Measurements from ENCODE around the gene RALGDS.
"Not testable (repeated sequence)": the region's sequence is repeated elsewhere in the genome, so short reads cannot be mapped to it uniquely, and the experiment has no call there.

RALGDS gene

DNA sequence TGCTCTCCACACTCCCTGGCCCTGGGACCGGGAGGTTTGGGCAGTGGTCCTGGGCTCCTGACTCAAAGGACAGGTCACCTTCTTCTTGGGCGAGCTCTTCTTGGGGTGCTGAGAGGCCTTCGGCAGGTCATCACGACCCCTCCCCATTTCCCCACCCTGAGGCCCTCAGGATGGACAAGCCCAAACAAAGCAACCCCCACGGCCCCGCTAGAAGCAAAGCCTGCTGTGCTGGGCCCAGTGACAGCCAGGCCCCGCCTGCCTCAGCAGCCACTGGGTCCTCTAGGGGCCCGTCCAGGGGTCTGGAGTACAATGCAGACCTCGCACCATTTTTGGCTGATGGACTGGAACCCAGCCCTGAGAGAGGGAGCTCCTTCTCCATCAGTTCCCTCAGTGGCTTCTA, 37.4 kb downstream of the RALGDS start:
- DNase-seq, result not testable (repeated sequence)

- DNase-seq, result not testable (repeated sequence)
These were observed 38.9 kb downstream of the RALGDS start for GRCh38 chr9:133081957-133082644.

- not testable (repeated sequence) for DNase-seq
These were observed 40.0 kb downstream of the RALGDS start for GRCh38 chr9:133080786-133081779.

DNA sequence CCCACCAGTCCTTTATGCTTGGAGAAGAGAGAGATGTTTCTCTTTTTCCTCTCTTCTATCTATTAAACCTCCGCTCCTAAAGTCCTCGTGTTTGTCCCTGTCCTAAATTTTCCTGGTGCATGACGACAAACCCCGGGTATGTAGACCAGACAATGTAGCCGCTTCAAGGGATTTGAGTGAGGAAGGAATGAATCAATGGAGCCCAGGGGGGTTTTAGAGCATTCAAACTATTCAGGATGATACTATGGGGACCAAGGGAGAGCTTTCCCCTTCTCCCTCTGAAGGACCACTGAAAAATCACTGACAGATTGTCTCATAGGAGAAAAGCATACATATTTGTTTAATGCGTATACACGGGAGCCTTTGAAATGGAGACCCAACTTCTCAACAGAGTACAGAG, 40.9 kb downstream of the RALGDS start:
- DNase-seq, result no peak

DNA sequence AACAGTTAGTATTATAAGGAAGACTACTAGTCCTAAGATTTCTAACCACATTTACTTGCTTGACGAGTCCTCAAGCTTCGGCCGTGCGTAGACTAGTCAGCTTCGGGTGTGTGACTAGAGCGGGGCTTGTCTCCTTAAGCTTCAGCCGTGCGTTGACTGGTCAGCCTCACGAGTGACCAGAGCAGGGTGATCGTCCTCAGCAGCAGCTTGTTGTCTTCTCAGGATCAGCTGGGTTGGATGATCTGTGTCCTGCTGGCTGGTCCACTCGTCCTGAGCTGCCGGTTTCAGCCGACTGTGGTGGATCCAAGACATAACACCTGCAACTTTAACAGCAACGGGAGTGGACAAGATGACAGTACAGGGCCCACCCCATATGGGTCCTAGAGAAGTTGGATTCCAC, 42.6 kb downstream of the RALGDS start:
- no peak for DNase-seq

GRCh38 chr9:133076691-133077090, 44.3 kb downstream of the RALGDS start:
- no peak for DNase-seq

DNA sequence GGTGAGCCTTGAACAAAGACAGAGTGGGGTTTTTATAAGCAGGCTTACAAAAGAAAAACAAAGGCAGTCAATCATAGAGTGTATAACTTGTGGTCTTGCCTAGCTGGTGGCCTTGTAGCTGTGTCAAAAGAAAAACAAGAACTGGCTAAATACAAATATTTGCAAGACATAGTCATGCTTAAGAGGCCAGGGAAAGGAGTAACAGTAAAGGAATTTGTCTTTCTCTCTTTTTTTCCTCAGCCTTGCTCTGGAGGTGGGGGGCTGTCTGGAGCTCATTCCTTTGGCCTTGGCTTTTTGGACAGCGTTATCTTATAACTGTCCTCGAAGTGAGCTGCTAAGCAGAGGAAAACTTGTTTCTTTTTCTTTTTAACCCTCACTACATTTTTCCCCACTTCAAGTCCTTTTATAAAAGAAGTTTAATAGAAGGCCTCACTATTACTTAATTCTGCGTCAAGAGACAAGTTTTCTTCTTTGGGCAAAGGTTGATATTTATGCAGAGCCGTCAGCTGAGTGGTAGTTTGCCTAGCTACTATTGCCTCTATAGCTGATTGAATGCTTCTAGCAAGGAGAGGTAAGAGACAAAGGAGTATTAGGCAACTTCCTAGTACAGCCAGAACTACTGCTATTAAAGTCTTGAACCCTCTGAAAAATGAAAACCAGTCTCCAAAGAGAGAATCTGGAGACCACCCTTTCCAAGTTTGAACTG, 45.0 kb downstream of the RALGDS start:
- no peak for DNase-seq

- DNase-seq, result no peak
These were observed 46.9 kb downstream of the RALGDS start for GRCh38 chr9:133074111-133074651.

DNA sequence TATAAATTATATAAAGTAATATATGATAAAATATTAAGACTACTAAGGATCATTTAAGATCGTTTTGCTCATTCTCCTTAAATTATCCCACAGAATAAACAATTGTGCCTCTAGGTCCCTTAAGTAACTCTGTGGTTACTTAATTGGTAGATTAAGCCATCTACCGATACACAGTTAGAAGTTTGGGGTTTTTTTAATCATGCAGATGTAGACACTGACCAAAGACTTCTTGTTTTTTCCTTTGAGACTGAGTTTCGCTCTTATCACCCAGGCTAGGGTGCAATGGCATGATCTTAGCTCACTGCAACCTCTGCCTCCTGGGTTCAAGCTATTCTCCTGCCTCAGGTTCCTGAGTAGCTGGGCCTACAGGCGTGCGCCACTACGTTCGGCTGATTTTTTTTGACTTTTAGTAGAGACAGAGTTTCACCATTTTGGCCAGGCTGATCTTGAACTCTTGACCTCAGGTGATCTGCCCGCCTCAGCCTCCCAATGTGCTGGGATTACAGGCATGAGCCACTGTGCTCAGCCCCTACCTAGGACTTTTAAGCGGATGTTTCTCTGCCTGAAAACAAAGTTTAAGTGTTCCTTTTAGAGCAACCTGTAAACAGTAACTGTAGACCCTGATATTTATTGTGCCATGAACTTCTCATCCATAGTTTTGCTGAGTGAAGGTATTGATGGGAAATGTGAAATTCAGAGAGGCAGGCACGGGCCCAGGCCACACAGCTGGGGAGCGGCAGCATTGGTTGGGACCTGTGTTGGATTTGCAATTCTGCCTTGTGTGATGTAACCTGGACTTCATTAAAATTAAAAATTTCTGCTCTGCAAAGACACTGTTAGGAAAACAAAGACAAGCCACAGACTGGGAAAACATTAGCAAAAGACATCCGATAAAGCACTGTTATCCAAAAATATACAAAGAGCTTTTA, 47.7 kb downstream of the RALGDS start:
- DNase-seq, result no peak

DNA sequence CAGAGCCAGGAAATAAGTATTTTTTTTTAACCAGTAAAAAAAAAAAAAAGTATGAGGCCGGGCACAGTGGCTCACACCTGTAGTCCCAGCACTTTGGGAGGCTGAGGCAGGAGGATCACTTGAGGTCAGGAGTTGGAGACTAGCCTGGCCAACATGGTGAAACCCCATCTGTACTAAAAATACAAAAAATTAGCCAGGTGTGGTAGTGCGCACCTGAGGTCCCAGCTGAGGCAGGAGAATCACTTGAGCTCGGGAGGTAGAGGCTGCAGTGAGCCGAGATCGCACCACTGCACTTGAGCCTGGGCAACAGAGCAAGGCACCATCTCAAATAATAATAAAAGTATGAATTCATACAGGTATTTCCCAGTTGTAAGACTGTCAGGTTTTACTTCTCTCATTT, 48.8 kb downstream of the RALGDS start:
- not testable (repeated sequence) for DNase-seq

- DNase-seq, result no peak
These were observed 49.4 kb downstream of the RALGDS start for GRCh38 chr9:133071484-133072150.

GRCh38 chr9:133070985-133071384, 50.1 kb downstream of the RALGDS start:
- DNase-seq, result not testable (repeated sequence)

DNA sequence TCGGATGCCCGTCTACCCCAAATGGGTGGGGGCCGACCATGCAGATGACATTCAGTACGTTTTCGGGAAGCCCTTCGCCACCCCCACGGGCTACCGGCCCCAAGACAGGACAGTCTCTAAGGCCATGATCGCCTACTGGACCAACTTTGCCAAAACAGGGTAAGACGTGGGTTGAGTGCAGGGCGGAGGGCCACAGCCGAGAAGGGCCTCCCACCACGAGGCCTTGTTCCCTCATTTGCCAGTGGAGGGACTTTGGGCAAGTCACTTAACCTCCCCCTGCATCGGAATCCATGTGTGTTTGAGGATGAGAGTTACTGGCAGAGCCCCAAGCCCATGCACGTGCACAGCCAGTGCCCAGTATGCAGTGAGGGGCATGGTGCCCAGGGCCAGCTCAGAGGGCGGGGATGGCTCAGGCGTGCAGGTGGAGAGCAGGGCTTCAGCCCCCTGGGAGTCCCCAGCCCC, 50.5 kb downstream of the RALGDS start:
- not testable (repeated sequence) for DNase-seq

DNA sequence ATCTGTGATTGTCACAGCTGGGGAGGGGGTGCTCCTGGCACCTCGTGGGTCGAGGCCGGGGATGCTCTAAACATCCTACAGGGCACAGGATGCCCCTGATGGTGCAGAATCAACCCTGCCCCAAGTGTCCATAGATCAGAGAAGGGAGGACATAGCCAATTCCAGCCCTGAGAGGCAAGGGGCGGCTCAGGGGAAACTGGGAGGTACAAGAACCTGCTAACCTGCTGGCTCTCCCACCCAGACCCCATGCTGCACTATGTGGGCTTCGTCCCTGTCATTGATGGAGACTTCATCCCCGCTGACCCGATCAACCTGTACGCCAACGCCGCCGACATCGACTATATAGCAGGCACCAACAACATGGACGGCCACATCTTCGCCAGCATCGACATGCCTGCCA, 52.6 kb downstream of the RALGDS start:
- DNase-seq, result not testable (repeated sequence)

GRCh38 chr9:133067813-133068212, 53.2 kb downstream of the RALGDS start:
- DNase-seq, result no peak

GRCh38 chr9:133067006-133067405, 54.0 kb downstream of the RALGDS start:
- no peak for DNase-seq

- no peak for DNase-seq
These were observed 54.7 kb downstream of the RALGDS start for GRCh38 chr9:133066181-133066983.

- DNase-seq, result no peak
These were observed 56.0 kb downstream of the RALGDS start for GRCh38 chr9:133065070-133065388.

DNA sequence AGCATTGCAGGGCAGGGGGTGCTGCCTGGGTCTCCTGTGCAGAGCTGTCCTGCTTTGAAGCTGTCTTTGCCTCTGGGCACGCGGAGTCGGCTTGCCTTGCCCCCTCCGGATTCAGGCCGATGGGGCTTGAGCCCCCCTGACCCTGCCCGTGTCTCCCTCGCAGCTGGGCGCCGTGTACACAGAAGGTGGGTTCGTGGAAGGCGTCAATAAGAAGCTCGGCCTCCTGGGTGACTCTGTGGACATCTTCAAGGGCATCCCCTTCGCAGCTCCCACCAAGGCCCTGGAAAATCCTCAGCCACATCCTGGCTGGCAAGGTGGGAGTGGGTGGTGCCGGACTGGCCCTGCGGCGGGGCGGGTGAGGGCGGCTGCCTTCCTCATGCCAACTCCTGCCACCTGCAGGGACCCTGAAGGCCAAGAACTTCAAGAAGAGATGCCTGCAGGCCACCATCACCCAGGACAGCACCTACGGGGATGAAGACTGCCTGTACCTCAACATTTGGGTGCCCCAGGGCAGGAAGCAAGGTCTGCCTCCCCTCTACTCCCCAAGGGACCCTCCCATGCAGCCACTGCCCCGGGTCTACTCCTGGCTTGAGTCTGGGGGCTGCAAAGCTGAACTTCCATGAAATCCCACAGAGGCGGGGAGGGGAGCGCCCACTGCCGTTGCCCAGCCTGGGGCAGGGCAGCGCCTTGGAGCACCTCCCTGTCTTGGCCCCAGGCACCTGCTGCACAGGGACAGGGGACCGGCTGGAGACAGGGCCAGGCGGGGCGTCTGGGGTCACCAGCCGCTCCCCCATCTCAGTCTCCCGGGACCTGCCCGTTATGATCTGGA, 56.6 kb downstream of the RALGDS start:
- no peak for DNase-seq
